GM20000 (cell line): Measurements from ENCODE around the gene GRIN3B.

Source experiments
- DNase-seq: peaks from one replicate; pipeline ENCODE4 v3.0.0; 2012; ENCODE audit warnings: low spot score
- CTCF ChIP-seq: IDR thresholded peaks from 2 replicates; pipeline ENCODE4 v1.5.1; 2012; ENCODE audit warnings: mild to moderate bottlenecking, control low read depth; ENCODE audit errors: extremely low read depth, missing control alignments

The GRIN3B gene

GRCh38 chr19:979318-979741 lies 20.9 kb upstream of the GRIN3B start:
- DNase-seq: peak; percentile 88
- TF ChIP-seq CTCF: no peak

GRCh38 chr19:980133-980998 lies 19.9 kb upstream of the GRIN3B start:
- DNase-seq: no peak
- TF ChIP-seq CTCF: no peak

- peak; percentile 97 for DNase-seq
- peak; percentile 91 for TF ChIP-seq CTCF
Observed at GRCh38 chr19:982567-983170, 17.6 kb upstream of the GRIN3B start.

- peak; percentile 100 for DNase-seq
- TF ChIP-seq CTCF: no peak
Observed at GRCh38 chr19:984165-984967, 15.9 kb upstream of the GRIN3B start, which contains the start of gene WDR18. TSS of gene WDR18 (plus strand) at chr19:984345. CDS start at chr19:984354, 9 bp downstream.

GRCh38 chr19:986083-986482 lies 14.1 kb upstream of the GRIN3B start:
- no peak for TF ChIP-seq CTCF
- DNase-seq: no peak

- TF ChIP-seq CTCF: no peak
- DNase-seq: no peak
Observed at GRCh38 chr19:988081-988480, 12.1 kb upstream of the GRIN3B start.
